ENCODE data around the gene RNU1-1.
A peak's percentile ranks its signal among the peaks of the same experiment; 100 is the strongest.
"Not testable (repeated sequence)": the region's sequence is repeated elsewhere in the genome, so short reads cannot be mapped to it uniquely, and the experiment has no call there.

RNU1-1 gene

DNA sequence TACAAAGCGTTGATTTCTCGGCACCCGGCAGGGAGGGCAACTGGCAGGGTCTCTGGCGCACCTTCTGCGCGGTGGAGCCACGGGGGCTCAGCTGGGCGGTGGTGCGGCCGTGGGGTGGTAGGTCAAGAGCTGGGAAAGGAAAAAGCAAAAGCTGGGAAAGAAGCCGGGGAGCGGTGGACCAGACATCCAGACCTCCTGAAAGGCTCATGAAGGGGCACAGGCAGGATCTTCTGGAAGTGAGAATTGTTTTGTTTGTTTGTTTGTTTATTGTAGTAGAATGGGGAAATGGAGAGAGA is 7.2 kb upstream of the RNU1-1 start:
- no peak for DNase-seq

DNA sequence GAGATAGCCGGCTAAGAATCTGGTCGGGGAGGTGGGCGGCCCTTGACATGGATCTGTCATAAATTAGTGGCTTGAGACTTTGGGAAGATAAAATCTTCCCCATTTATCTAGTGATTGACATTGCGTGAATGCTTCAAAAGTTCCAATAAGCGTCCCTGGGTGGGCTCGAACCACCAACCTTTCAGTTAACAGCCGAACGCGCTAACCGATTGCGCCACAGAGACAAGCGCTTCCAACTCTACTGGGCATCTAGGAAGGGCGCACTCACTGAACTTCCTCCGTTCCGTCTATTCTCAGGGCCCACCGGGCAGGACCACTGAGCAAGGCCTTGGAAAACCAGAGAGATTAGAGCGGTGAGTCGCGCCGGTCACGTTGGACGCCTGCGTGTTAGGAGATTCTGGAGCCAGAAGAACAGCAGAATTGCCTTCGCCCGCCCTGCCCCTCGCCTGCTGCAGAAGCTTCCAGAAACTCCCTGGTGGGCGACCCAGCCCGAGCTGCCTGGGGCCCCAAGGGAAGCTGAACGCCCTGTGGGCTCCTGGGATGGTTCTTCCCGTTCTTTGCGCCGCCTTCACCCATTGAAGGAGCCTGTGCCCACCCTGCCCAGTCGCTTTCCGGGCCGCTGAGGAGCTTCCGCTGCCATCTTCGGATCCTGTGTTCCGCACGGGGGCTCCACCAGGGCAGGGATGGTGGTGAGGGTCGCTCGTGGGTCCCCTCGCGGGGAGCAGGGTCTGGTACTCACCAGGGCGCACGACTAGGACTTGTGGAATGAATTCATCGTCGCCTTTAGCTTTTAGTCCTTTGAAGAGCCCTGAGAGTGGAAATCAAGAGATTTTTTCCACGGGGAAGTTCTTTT is 6.6 kb upstream of the RNU1-1 start:
- DNase-seq: not testable (repeated sequence)

- not testable (repeated sequence) for DNase-seq
Measured at GRCh38 chr1:16519255-16519951, 5.3 kb upstream of the RNU1-1 start.

GRCh38 chr1:16518913-16519254 is 4.8 kb upstream of the RNU1-1 start:
- not testable (repeated sequence) for DNase-seq

- DNase-seq: not testable (repeated sequence)
Measured at GRCh38 chr1:16516694-16517410, 2.8 kb upstream of the RNU1-1 start.

GRCh38 chr1:16513412-16514106 is 526 bp downstream of the RNU1-1 start:
- peak; percentile 97 for DNase-seq

DNA sequence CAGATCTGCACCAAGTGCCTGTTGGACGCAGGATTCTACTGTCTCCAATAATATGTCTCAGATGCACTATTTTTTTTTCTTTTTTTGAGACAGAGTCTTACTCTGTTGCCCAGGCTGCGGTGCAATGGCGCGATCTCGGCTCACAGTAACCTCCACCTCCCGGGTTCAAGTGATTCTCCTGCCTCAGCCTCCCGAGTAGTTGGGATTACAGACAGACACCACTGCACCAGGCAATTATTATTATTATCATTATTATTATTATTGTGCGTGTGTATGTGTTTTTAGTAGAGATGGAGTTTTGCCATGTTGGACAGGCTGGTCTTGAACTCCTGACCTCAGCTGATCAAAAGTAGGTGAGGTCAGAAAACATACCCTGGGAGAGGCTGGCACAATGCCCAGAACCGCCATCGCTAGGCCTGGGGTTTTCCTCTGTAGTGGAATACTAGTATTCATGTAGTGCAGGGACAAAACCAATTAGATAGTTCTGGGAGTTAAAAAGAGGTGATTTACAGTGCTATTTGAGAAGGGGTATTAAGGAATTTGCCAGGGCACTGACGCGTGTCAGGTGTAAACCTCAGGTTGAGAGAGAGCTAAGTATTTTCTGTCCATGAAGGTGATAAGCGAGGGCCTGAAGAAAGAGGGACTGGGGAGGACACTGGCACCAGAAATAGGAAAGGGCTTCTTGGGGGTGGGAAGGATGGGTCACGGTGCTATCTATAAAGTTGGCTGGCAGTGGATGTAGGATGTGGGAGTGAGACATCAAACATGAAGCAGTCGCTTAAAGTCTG is 1.3 kb downstream of the RNU1-1 start:
- DNase-seq: not testable (repeated sequence)

DNA sequence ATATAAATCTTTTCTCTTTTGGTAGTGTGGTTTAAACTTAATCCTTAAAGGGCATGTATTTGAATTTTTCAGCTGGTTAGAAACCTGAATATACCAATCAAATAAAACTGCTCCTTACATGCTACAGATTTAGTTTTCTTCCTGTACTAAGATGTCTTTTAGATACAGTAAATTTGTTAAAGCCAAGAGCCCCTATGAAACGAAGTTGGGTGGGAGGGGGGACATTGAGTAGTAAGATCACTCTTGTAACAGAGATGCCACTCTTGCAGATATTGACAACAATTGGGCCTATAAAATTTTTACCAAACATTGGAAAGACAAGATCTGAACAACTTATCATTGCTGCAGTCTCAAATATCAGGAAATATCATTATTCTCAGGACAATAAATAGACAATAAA is 2.2 kb downstream of the RNU1-1 start:
- DNase-seq: not testable (repeated sequence)

DNA sequence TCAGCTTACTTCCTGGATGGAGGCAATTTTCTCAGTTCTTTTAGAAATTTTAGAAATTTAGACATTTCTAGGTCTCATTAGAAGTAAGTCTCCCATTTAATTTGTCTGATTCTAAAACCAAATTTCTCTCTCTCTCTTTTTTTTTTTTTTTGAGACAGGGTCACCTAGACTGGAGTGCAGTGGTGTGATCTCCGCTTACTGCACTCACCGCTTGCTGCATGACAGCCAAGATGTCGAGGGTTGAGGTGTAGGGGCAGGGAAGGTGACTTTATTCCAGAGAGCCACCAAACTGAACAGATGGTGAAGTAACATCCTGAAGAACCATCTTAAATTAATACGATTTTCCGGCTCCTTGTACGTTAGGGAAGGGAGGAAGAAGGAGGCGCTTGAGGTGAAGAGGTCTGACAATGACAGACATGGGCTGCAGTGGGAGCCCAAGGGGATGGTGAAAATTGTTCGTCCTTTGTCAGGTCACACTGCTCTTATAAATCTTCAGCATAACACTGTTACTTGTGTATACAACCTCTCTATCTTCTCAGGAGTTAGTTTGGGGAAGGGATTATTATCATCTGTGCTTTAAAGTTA is 5.1 kb downstream of the RNU1-1 start:
- DNase-seq: not testable (repeated sequence)

- not testable (repeated sequence) for DNase-seq
Measured at GRCh38 chr1:16506364-16507136, 7.5 kb downstream of the RNU1-1 start.

- not testable (repeated sequence) for DNase-seq
Measured at GRCh38 chr1:16505870-16506269, 8.2 kb downstream of the RNU1-1 start.

- no peak for DNase-seq
Measured at GRCh38 chr1:16503494-16503893, 10.6 kb downstream of the RNU1-1 start.

DNA sequence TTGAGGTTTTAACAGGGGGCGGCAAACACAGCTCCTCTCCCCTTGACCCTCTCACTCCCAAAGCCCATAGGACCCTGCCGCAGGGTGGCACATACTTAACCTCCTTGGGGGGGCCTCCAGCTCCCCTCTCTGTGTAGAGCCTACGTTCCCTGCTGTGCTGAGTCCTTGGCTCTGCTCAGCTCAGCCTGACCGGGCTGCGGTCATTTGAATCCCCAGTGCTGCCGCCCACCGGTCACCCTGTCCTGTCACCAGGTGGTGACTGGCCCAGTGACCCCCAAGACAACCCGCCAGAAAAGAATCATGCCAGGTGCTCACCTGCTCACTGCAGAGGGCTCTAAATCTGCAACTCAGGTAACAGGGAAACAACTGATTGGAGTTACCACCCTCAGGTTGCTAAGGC is 12.6 kb downstream of the RNU1-1 start:
- not testable (repeated sequence) for DNase-seq

GRCh38 chr1:16500975-16501374 is 13.1 kb downstream of the RNU1-1 start:
- not testable (repeated sequence) for DNase-seq

DNA sequence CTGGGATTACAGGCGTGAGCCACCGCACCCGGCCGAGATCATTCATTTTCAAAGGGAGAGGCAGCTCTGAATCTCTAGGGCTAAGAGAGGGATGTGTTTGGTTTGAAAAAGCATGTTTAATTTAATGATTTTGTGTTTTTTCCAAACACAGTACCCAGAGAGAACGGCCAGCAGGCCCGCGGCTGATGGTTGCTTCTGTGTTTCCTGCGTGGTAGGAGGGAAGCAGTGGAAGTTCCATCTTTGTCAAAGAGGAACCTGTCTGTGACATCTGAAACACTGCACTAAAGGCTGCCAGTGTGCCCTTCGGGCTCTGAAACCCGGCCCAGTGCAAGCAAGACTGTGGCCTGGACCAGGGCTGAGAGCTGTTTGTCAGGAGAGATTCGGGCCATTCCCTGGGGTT is 13.6 kb downstream of the RNU1-1 start:
- not testable (repeated sequence) for DNase-seq

- peak; percentile 89 for DNase-seq
Measured at GRCh38 chr1:16498573-16499413, 15.3 kb downstream of the RNU1-1 start.

GRCh38 chr1:16498047-16498446 is 16.0 kb downstream of the RNU1-1 start:
- DNase-seq: not testable (repeated sequence)

- not testable (repeated sequence) for DNase-seq
Measured at GRCh38 chr1:16497474-16497904, 16.6 kb downstream of the RNU1-1 start.

DNA sequence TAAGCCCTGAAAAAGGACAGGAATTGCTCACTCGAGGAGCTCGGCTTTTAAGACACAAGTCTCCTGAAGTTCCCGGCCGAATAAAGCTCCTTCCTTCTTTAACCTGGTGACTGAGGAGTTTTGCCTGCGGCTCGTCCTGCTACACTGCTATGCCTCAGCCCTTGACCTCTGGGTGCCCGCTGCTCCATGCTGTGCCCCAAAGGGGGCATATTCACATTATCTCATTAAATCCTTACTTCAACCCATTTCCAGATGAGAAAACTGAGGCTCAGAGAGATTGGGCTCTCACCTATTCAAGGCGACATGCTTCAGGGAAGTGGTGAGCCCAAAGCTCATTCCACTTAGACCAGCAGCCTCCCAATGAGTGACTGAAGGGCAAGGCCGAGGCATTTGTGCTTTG is 20.4 kb downstream of the RNU1-1 start:
- DNase-seq: not testable (repeated sequence)

GRCh38 chr1:16492937-16493336 is 21.1 kb downstream of the RNU1-1 start:
- DNase-seq: not testable (repeated sequence)
